Astrocyte of the spinal cord (primary cell): ENCODE results near the gene EPHB2.

Experiments
- DNase-seq: peaks from one replicate; pipeline ENCODE4 v3.0.0; 2011; ENCODE audit warnings: low read depth, low spot score
- H3K4me3 ChIP-seq: 2 replicates; pipeline ENCODE4 v1.5.1; 2011; ENCODE audit warnings: low read depth, mild to moderate bottlenecking, low read length, moderate library complexity
- in situ Hi-C: cut with HindIII; loops from 2 replicates; pipeline ENCODE4 v1.10.0; 2017; ENCODE audit warnings: low sequenced_read_pairs
- TF ChIP-seq, protein P1 (sequence below): IDR thresholded peaks from 2 replicates; pipeline ENCODE4 v1.5.1; 2012; ENCODE audit warnings: low read depth, mild to moderate bottlenecking, low read length, inconsistent platforms

EPHB2 gene

DNA sequence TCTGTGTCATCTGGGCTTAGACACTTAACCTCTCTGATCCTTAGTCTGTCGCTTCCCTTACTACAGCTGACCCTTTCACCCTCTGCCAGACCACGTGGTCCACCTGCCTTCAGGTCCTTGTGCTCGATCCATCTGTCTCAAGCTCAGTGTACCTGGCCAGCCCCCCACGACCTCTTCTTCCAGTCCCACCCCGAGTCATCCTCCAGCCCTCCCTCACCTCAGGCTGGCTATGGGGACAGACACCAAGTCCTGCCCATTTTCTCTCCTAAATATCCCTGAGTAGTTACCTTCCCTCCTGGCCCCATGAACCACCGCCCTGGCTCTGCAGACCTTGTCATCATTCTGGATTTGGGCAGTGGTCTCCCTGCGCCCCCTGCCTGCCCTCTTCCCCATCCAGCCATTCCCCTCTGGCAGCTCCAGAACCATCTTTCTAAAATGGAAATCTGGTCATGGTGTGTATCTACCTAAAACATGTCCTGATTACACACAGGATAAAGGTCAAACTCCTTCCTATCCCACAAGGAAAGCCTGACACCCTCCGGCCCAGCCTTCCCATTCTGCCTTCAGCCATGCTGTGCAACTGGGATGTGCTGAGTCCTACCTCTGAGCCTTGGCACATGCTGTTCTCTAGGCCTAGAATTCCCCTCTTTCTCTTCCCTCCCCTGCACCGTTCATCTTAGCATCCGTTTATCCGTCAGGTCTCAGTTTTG is 107.6 kb downstream of the EPHB2 start:
- in situ Hi-C loops, result no loop called here
- no peak overlapping the region for H3K4me3 ChIP-seq
- TF ChIP-seq, protein P1, sequence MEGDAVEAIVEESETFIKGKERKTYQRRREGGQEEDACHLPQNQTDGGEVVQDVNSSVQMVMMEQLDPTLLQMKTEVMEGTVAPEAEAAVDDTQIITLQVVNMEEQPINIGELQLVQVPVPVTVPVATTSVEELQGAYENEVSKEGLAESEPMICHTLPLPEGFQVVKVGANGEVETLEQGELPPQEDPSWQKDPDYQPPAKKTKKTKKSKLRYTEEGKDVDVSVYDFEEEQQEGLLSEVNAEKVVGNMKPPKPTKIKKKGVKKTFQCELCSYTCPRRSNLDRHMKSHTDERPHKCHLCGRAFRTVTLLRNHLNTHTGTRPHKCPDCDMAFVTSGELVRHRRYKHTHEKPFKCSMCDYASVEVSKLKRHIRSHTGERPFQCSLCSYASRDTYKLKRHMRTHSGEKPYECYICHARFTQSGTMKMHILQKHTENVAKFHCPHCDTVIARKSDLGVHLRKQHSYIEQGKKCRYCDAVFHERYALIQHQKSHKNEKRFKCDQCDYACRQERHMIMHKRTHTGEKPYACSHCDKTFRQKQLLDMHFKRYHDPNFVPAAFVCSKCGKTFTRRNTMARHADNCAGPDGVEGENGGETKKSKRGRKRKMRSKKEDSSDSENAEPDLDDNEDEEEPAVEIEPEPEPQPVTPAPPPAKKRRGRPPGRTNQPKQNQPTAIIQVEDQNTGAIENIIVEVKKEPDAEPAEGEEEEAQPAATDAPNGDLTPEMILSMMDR, result no peak
- DNase-seq, result no peak

DNA sequence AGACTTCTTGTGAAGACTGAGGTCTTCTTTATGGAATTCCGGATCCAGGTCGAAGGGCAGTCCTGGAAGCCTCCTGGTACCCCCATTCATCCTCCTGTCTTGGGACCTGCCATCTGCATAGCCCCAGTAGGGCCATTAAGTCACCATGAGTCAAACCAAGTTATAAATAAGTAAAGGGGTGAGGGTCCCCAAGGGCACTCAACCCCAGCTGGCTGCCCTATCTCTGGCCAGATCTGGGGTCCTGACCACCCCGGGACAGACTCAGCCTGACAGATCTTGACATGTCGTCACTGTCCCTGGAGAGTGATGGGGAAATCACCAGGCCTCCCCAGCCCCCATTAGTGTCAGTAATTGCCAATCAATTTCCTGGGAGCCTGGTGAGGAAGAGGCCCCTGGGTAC is 108.7 kb downstream of the EPHB2 start:
- TF ChIP-seq, protein P1, result no peak
- DNase-seq, result no peak
- H3K4me3 ChIP-seq, result no peak overlapping the region
- in situ Hi-C loops, result no loop called here

DNA sequence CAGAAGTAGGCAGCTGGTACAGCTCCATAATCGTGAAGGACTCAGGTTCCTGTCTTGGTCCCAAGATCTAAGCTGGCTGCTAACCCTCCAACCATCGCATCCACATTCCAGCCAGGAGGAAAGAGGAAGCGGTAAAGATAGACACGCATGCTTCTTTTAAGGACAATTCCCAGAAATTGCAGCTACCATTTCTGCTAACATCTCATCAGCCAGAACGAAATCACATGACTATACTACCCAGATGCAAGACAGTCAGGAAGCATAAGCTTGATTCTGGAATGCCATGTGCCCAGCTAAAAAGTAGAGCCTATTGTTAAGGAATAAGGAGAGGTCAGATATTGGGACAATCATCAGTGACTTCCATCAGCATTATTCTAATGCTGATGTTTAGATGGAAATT is 110.4 kb downstream of the EPHB2 start:
- no peak for DNase-seq
- TF ChIP-seq, protein P1, result no peak
- H3K4me3 ChIP-seq, result no peak overlapping the region
- in situ Hi-C loops, result no loop called here

DNA sequence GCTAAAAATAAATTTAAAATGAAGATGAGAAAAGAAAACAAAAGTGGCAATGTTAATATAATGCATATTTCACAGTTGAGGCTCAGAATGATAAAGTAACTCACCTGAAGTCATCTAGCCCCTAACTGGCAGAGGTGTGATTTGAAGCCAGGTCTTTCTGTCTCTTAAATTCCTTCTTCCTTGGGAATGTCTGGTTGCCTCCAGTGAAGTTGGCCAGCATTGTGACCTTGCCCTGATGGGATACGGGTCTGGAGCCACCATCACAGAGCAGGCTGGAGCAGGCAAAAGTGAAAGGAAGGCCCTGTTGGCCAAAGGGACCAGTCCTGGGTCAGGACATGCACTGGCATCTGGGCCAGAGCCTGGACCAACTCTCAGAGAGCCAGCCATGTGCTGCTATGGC is 111.7 kb downstream of the EPHB2 start:
- in situ Hi-C loops, result no loop called here
- no peak overlapping the region for H3K4me3 ChIP-seq
- TF ChIP-seq, protein P1, result no peak
- no peak for DNase-seq

DNA sequence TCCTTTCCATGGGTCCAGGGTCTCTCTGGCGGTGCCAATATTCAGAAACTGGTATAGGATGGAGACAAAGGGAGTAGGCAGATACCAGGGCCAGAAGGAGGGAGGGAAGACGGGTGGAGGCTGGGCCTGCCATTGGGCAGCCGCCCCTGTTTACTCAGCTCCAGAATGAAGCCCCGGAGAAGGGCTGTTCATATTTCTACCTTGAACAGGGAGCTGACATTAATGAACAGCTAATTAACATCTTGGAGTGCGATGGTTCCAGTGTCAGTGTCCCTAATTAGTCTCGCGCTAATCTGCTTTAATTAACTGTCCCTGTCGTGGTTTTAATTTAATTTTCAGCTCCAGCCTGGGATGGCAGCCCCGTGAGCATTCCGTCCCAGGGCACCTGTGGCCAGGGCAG is 113.8 kb downstream of the EPHB2 start:
- no peak overlapping the region for H3K4me3 ChIP-seq
- no peak for DNase-seq
- TF ChIP-seq, protein P1, result no peak
- in situ Hi-C loops, result no loop called here

DNA sequence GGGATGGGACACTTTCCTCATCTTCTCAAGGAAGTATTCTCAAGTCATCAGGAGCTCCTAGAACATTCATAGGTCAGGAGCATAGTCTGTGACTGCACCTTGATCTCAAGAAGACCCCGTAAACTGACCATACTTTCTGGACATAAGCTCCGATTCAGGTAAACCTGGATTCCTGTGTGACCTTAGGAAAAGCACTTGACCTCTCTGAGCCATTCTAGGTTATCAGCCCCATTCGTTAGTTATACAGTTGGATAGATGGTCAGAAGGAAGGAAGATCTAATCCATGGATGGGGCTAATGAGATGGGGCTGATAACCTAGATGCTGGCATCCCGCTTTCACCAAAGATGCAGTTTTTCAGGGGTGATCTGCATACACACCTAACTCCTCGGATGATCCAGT is 114.3 kb downstream of the EPHB2 start:
- TF ChIP-seq, protein P1, result no peak
- in situ Hi-C loops, result no loop called here

More for the DNA sequence above, 114.3 kb downstream of the EPHB2 start:
- DNase-seq, result no peak
- H3K4me3 ChIP-seq, result no peak overlapping the region
